KMS-11 (cell line): ENCODE data around the gene DCP2.
A peak's percentile ranks its signal among the peaks of the same experiment; 100 is the strongest.

Source experiments
- H2AFZ ChIP-seq: fragments of 200-600 bp; sonication (generic); 2 replicates; pipeline ENCODE4 v1.6.1; 2016; ENCODE audit warnings: antibody characterized with exemption, mixed run types, low read depth
- H3K27ac ChIP-seq: fragments of 200-600 bp; sonication (generic); 2 replicates; pipeline ENCODE4 v1.6.1; 2016; ENCODE audit warnings: mild to moderate bottlenecking, mixed run types
- H3K27me3 ChIP-seq: fragments of 200-600 bp; sonication (generic); 2 replicates; pipeline ENCODE4 v1.6.1; 2017; ENCODE audit warnings: mild to moderate bottlenecking, low read depth, mixed run types, moderate library complexity; ENCODE audit not compliant: insufficient read depth
- H3K36me3 ChIP-seq: fragments of 200-600 bp; sonication (generic); 2 replicates; pipeline ENCODE4 v1.6.1; 2017; ENCODE audit warnings: mild to moderate bottlenecking, mixed run types; ENCODE audit not compliant: insufficient read depth
- H3K4me1 ChIP-seq: fragments of 200-600 bp; sonication (generic); 2 replicates; pipeline ENCODE4 v1.6.1; 2016; ENCODE audit warnings: mild to moderate bottlenecking, low read depth, mixed run types; ENCODE audit not compliant: poor library complexity, severe bottlenecking
- H3K4me2 ChIP-seq: fragments of 200-600 bp; sonication (generic); 2 replicates; pipeline ENCODE4 v1.7.0; 2016; ENCODE audit warnings: mild to moderate bottlenecking, mixed run types
- H3K4me3 ChIP-seq: fragments of 200-600 bp; sonication (generic); IDR thresholded peaks from 2 replicates; pipeline ENCODE4 v1.6.1; 2017; ENCODE audit warnings: low read depth, low read length, mixed read lengths; ENCODE audit not compliant: insufficient read depth
- H3K79me2 ChIP-seq: fragments of 200-600 bp; sonication (generic); 2 replicates; pipeline ENCODE4 v1.6.1; 2016; ENCODE audit warnings: low read depth, mixed run types; ENCODE audit not compliant: insufficient read depth
- H3K9ac ChIP-seq: fragments of 200-600 bp; sonication (generic); 2 replicates; pipeline ENCODE4 v1.6.1; 2016; ENCODE audit warnings: mild to moderate bottlenecking, mixed run types
- H4K20me1 ChIP-seq: fragments of 200-600 bp; sonication (generic); 2 replicates; pipeline ENCODE4 v1.6.1; 2016; ENCODE audit warnings: mild to moderate bottlenecking, mixed run types; ENCODE audit not compliant: insufficient read depth
- TF ChIP-seq, protein P1 (sequence below): fragments of 200-600 bp; sonication (generic); conservative IDR thresholded peaks from 2 replicates; pipeline ENCODE4 v1.6.1; 2017; ENCODE audit warnings: low read depth, mild to moderate bottlenecking, antibody characterized with exemption, low read length, moderate library complexity, mixed read lengths

The DCP2 gene

DNA sequence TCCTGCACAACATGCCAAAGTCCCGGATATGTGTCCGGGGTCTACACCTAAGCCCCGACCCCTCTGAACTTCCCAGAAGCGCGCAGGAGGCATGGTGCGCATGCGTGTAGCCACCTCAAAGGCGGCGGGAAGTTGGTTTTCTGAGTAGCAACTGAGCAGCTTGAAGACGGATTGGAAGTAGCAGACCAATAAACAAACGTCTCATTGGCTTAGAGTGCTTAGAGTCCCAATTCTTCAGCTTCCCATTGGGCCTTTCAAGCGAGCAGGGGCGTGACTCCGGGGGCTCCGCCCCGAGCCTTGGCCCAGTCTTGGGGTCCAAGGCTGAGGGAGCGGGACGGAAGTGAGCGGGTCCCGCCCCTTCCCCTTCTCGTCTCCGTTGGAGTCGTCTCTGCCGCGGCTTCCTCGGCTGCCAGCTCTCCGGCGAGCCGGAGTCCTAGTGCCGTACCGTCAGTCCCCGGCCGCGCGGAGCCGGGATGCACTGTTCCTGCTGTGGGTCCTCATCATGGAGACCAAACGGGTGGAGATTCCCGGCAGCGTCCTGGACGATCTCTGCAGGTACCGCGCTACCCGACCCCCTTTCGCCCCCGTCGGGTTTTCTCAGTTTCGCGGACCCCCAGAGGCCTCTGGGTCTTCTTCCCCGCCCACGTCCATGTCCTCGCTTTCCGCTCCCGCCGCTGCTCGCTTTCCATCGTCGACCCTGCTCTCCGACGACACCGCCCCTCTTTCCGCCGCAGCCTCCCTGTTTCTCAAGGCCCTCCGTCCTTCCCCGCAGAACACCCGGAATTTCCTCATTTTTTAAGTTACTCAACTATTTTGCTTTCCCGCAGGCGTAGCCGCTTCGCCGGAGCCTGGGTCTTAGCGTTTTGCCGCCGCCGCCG, at the start of gene DCP2:
Gene DCP2 (plus strand): TSS at position 367 of the 878 bp plus-strand sequence. CDS start 136 bp downstream, at position 503.
- Histone ChIP-seq H3K27ac (peak within 1 kb of the TSS; percentile 29; the same call in 1 of the 2 replicates), H3K36me3 (no peaks in the 10 kb centered on the region), H3K4me1 (peaks cover 21% of the 10 kb centered on the region), H3K27me3 (no peaks in the 10 kb centered on the region), H3K79me2 (peaks cover 47% of the 10 kb centered on the region), H3K4me2 (peak within 1 kb of the TSS; percentile 72), H3K4me3 (no peak within 1 kb of the TSS), H2AFZ (peak within 1 kb of the TSS; percentile 86), H4K20me1 (no peaks in the 10 kb centered on the region), H3K9ac (peak within 1 kb of the TSS; percentile 61; the same call in 1 of the 2 replicates)
- TF ChIP-seq, protein P1, sequence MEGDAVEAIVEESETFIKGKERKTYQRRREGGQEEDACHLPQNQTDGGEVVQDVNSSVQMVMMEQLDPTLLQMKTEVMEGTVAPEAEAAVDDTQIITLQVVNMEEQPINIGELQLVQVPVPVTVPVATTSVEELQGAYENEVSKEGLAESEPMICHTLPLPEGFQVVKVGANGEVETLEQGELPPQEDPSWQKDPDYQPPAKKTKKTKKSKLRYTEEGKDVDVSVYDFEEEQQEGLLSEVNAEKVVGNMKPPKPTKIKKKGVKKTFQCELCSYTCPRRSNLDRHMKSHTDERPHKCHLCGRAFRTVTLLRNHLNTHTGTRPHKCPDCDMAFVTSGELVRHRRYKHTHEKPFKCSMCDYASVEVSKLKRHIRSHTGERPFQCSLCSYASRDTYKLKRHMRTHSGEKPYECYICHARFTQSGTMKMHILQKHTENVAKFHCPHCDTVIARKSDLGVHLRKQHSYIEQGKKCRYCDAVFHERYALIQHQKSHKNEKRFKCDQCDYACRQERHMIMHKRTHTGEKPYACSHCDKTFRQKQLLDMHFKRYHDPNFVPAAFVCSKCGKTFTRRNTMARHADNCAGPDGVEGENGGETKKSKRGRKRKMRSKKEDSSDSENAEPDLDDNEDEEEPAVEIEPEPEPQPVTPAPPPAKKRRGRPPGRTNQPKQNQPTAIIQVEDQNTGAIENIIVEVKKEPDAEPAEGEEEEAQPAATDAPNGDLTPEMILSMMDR = no peak

DNA sequence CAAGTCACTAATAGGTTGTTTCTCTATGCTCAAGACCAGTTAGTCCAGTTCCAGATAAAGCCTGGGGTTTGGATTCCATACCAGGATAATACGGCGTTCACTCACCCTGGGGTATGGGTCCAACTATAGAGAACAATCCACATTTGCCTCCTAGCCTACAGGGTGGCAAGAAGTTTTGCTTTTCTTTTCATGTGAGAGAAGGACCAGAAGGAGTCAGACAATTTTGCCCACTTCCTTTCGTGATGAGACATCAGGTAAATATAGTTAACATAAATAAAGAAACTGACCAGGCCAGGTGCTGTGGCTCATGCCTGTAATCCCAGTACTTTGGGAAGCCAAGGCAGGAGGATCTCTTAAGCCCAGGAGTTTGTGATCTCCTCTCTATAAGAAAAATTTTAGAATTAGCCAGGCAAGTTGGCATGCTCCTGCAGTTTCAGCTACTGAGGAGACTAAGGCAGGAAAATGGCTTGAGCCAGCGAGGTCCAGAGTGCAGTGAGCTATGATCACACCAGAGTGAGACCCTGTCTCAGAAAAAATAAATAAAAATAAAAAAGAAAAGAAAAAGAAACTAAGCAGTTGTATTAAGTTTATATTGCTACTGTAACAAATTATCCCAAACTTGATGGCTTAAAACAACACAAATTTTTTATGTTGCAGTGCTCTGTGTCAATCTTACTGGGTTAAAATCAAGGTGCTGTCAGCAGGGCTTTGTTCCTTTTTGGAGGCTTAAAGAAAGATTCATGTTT, 47.1 kb upstream of the DCP2 start:
- Histone ChIP-seq H3K27me3 (no peaks in the 10 kb centered on the region), H4K20me1 (no peaks in the 10 kb centered on the region), H2AFZ (peak overlapping the region; percentile 1; the same call in 1 of the 2 replicates), H3K9ac (no peak overlapping the region), H3K4me1 (peaks cover 18% of the 10 kb centered on the region), H3K36me3 (no peaks in the 10 kb centered on the region), H3K4me2 (peak overlapping the region; percentile 37; the same call in 1 of the 2 replicates), H3K4me3 (no peak overlapping the region), H3K27ac (no peak overlapping the region), H3K79me2 (no peaks in the 10 kb centered on the region)
- TF ChIP-seq, protein P1 = no peak

DNA sequence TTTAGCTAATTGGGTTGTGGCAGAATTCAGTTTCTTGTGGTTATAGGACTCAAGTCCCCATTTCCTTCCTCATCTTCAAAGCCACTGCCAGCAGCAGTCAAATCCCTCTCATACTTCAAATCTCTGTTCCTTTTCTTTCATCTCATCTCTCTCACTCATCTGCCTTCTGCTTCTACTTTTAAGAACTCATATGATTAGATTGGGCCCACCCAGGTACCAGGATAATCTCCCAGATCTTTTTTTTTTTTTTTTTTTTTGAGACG, 46.6 kb upstream of the DCP2 start:
- no peaks in the 10 kb centered on the region for H3K27me3 ChIP-seq
- H3K36me3 ChIP-seq = no peaks in the 10 kb centered on the region
- TF ChIP-seq, protein P1 = no peak
- H3K27ac ChIP-seq = no peak overlapping the region
- H3K9ac ChIP-seq = no peak overlapping the region
- peak overlapping the region; percentile 37; the same call in 1 of the 2 replicates for H3K4me2 ChIP-seq
- H4K20me1 ChIP-seq = no peaks in the 10 kb centered on the region
- H3K4me3 ChIP-seq = no peak overlapping the region
- H3K4me1 ChIP-seq = peaks cover 18% of the 10 kb centered on the region
- H3K79me2 ChIP-seq = no peaks in the 10 kb centered on the region
- H2AFZ ChIP-seq = 0 out of 2 replicates have a peak overlapping the region, but pooled peaks have one; percentile 1

DNA sequence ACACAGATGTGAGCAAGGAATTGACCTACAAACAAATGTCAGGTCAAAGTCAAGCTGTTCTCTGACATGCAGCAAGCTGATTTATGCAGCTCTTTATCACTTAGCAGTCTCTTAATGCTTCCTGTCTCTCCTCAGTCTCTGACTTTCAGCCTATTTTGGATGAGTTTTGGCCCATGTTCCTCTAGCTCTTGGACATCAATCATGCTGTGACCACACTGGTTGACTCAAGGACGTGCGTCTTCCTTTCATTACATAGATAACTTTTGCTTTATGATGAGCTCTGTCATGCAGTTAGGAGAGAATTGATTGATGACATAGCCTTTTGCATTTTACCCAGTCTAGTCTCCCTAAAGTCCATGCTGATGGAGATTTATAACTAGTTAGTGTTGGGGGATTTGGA, 45.1 kb upstream of the DCP2 start:
- no peaks in the 10 kb centered on the region for H3K27me3 ChIP-seq

More for the DNA sequence above, 45.1 kb upstream of the DCP2 start:
- H3K4me3 ChIP-seq = no peak overlapping the region
- H3K4me2 ChIP-seq = no peak overlapping the region
- H3K27ac ChIP-seq = no peak overlapping the region
- peaks cover 18% of the 10 kb centered on the region for H3K4me1 ChIP-seq
- no peak overlapping the region for H2AFZ ChIP-seq
- no peak overlapping the region for H3K9ac ChIP-seq
- no peaks in the 10 kb centered on the region for H3K36me3 ChIP-seq
- H4K20me1 ChIP-seq = no peaks in the 10 kb centered on the region
- H3K79me2 ChIP-seq = no peaks in the 10 kb centered on the region
- TF ChIP-seq, protein P1 = no peak
